RWPE1 (cell line): ENCODE results near the gene PPP6R2.

ENCODE experiments used
- CTCF ChIA-PET: fragments of 350-600 bp; sonication (Branson Sonifier 250); formaldehyde crosslinking; extraction: SDS; loops from one replicate; lab custom pipeline; 2021; lab: Yijun Ruan, JAX
- POLR2A ChIA-PET: fragments of 400-600 bp; formaldehyde crosslinking; extraction: SDS; loops from one replicate; lab custom pipeline; 2020; ENCODE audit warnings: antibody characterized with exemption; ENCODE audit not compliant: low non-redundant PET; lab: Yijun Ruan, JAX
- DNase-seq: peaks from one replicate; pipeline ENCODE4 v3.0.0; 2012; ENCODE audit warnings: low spot score
- H3K27ac ChIP-seq: fragments of 450-650 bp; 2 replicates; pipeline ENCODE4 v1.5.1; 2017
- TF ChIP-seq, protein P1 (sequence below): fragments of 450-650 bp; conservative IDR thresholded peaks from 2 replicates; pipeline ENCODE4 v1.5.1; 2017; ENCODE audit warnings: low read depth, mild to moderate bottlenecking

Gene PPP6R2

DNA sequence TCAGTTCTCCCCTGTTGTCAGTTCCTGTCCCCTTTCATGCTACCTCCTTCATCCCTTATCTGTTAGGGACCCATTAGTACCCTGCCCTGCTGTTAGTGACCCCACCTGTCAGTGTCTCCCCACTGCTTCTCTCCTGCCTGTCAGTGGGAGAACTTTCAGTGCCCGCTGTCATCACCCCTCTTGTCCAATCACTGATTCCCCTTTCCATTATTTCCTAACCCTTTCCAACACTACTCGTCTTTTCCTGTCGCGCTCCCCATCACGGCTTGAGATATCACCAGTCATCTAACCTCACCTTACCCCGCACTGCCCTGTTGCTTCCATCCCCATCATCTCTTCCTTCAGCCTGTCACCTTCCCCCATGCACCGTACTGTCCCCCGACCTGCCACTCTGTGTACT is 4.0 kb downstream of the PPP6R2 start:
- DNase-seq, result no peak
- peak overlapping the region; percentile 15 for H3K27ac ChIP-seq
- POLR2A ChIA-PET, result no interaction called here
- TF ChIP-seq, protein P1, sequence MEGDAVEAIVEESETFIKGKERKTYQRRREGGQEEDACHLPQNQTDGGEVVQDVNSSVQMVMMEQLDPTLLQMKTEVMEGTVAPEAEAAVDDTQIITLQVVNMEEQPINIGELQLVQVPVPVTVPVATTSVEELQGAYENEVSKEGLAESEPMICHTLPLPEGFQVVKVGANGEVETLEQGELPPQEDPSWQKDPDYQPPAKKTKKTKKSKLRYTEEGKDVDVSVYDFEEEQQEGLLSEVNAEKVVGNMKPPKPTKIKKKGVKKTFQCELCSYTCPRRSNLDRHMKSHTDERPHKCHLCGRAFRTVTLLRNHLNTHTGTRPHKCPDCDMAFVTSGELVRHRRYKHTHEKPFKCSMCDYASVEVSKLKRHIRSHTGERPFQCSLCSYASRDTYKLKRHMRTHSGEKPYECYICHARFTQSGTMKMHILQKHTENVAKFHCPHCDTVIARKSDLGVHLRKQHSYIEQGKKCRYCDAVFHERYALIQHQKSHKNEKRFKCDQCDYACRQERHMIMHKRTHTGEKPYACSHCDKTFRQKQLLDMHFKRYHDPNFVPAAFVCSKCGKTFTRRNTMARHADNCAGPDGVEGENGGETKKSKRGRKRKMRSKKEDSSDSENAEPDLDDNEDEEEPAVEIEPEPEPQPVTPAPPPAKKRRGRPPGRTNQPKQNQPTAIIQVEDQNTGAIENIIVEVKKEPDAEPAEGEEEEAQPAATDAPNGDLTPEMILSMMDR, result no peak
- CTCF ChIA-PET, result no interaction called here

DNA sequence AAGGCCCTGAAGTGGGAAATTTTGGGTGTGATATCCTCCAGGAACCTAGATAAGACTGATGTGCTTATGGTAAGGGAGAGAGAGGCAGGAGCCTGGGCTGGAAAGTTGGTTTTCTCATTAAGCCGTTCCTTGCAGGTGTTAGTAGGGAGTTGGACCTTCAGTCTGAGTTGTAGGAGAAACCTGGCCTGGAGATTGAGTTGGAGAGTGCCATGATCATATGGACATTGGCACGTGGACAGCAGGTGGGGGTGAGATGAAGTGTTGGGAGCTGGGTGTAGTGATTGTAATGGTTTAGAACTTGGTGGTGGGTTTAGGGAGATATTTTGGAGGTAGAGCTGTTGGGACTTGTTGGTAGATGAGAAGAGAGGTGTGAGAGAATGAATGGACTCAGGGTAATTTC is 4.9 kb downstream of the PPP6R2 start:
- TF ChIP-seq, protein P1, result no peak
- CTCF ChIA-PET, result interaction anchor here (0.7 kb wide), 1 partner anchor 107 kb away, joined by 4 read pairs; no protein-coding TSS in a partner anchor
- POLR2A ChIA-PET, result no interaction called here
- no peak for DNase-seq
- H3K27ac ChIP-seq, result no peak overlapping the region

DNA sequence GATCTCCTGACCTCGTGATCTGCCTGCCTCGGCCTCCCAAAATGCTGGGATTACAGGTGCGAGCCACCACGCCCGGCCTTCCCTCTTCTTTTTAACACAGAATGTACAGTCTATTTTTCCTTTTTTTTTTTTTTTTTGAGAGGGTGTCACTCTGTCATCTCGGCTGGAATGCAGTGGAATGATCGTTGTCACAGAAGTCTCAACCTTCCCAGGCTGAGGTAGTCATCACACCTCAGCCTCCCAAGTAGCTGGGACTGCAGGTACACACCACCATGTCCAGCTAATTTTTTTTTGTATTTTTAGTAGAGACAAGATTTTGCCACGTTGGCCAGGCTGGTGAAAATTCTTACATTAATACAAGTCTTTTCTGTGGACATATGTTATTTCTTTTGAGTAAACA is 13.1 kb downstream of the PPP6R2 start:
- no peak for DNase-seq
- TF ChIP-seq, protein P1, result no peak
- ChIA-PET CTCF (no interaction called here), POLR2A (no interaction called here)
- no peak overlapping the region for H3K27ac ChIP-seq

DNA sequence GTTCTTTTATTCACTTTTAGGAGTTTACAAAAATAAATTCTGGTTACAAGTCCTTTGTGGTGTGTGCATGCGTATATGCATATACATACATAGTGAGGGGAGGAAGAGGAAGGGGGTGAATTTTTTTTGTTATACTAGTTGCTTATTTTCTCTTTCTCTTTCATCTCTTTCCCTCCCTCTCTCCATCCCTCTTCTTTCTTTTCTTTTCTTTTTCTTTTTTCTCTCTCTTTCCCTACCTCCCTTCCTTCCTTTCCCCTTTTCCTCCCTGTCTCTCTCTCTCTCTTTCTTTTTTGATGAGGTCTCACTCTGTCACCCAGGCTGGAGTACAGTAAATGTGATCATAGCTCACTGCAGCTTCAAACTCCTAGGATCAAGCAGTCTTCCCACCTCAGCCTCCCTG is 14.1 kb downstream of the PPP6R2 start:
- no peak overlapping the region for H3K27ac ChIP-seq
- ChIA-PET CTCF (no interaction called here), POLR2A (no interaction called here)
- DNase-seq, result no peak
- TF ChIP-seq, protein P1, result no peak

DNA sequence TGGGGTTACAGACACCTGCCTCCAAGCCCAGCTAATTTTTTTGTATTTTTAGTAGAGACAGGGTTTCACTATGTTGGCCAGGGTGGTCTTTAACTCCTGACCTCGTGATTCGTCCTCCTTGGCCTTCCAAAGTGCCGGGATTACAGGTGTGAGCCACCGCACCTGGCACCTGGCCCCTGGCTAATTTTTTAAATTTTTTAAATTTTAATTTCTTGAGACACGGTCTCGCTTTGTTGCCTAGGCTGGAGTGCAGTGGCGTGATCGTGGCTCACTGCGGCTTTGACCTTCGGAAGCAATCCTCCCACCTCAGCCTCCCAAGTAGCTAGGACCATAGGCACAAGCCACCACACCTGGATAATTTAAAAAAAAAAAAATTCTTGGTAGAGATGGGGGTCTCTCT is 14.6 kb downstream of the PPP6R2 start:
- H3K27ac ChIP-seq, result no peak overlapping the region
- ChIA-PET POLR2A (no interaction called here), CTCF (no interaction called here)
- DNase-seq, result no peak
- TF ChIP-seq, protein P1, result no peak

DNA sequence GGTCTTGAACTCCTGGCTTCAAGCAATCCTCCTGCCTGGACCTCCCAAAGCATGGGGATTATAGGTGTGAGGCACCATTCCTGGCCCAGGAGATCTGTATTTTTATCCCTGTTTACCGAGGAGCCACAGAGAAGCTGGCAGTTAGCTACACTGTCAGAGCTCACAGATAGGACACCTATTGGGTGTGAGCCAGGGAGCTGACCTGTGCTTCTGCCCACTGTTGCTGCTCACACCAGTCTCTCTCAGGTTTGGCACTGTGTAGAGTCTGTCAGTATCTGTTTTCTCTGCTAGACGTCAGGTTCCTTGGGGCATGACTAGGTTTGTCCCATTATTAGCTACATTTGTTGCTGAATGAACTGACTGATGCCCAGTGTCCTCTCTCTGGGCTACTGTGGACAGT is 17.5 kb downstream of the PPP6R2 start:
- TF ChIP-seq, protein P1, result no peak
- ChIA-PET POLR2A (no interaction called here), CTCF (no interaction called here)
- no peak overlapping the region for H3K27ac ChIP-seq
- no peak for DNase-seq

DNA sequence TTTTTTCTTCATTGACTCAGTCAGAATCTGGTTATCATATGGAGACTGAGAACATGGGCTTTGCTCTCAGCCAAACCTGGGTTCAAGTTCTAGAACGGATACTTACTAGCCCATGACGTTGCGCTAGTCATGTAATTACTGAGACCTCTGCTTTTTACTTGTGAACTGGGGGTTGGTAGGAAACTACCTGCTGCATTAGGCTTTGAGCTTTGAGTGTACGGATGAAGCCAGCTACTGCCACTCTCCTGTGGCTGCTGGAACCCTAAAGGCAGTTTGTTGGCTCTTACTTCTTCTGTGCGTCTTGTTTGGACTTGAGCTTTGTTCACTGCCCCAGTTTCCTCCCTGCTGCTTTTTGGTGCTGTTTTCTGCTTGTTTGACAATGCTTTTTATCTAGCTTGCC is 18.1 kb downstream of the PPP6R2 start:
- no peak overlapping the region for H3K27ac ChIP-seq
- DNase-seq, result no peak
- TF ChIP-seq, protein P1, result no peak
- ChIA-PET POLR2A (no interaction called here), CTCF (no interaction called here)
